Suppressor macrophage treated with lipopolysaccharide for 4 hours (primary cell): ENCODE results near the gene STX4.
A peak's percentile ranks its signal among the peaks of the same experiment; 100 is the strongest.

Source experiments
- DNase-seq: peaks from one replicate; pipeline ENCODE4 v3.0.0-alpha.2; 2020

Gene STX4

DNA sequence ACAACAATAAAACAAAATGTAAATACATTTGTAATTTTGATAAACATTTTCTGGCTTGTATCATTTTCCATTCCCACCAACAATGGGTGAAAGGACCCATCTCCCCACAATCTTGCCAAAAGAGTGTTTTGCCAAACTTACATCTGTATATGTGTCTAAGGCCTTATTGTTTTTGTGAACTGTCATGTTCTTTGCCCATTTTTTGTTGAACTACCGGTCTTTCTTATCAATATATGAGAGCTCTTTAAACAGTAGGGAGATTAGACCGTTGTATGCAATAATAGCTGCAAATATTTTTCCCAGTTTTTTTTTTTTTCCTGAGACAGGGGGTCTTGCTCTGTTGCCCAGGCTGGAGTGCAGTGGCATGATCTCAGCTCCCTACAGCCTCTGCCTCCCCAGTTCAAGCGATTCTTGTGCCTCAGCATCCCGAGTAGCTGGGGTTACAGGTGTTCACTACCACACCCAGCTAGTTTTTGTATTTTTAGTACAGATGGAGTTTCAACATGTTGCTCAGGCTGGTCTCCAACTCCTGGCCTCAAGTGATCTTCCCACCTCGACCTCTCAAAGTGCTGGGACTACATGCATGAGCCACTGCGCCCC lies 9.6 kb upstream of the STX4 start:
- DNase-seq = no peak

DNA sequence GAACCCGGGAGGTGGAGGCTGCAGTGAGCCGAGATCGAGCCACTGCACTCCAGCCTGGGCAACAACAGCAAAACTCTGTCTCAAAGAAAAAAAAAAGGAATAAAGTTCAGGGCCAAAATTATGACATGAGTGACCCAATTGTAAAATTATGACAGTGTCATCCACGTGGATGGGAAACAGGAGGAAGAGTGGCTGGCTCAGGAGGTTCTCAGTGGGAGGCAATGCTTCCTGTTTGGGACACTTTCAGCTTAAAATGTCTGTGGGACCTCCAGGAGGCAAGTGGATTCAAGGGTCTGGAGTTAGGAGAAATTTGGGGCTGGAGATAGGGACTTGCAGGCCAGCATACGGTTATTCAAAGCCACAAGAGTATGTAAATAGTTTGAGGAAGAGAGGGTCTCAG lies 8.0 kb upstream of the STX4 start:
- DNase-seq = peak; percentile 77

DNA sequence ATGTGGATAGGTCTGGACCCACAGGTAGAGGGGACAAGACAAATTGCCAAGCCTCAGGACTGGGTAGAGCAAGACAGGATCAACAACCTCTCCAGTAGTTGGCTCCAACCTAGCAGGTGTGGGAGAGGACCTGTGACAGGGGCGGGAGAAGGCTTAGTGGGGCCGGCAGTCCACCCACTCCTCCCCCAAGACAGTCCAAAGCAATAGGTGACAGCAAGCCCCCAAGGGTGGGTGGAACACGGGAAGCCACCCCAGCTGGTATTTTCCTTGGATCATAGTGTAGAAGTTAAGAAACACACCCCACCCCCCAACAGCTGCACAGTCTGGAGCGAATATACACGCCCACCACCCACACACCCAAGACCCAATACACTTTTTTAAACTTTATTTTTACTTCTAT lies 4.1 kb upstream of the STX4 start:
- DNase-seq = no peak

DNA sequence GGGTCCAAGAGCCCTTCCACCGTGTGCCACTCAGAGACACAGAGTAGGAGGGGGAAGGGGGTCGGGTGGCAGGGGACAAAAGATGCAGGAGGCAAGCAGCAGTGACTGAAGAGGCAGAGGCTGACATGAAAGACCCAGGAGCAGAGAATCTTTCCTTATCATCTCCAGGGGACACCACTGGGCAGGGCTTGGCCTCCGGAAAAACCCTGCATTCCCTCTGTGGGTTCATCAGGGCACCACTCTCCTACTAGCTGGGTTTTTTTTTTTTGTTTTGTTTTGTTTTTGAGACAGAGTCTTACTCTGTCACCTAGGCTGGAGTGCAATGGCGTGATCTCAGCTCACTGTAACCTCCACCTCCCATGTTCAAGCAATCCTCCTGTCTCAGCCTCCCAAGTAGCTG lies 2.1 kb upstream of the STX4 start:
- no peak for DNase-seq

DNA sequence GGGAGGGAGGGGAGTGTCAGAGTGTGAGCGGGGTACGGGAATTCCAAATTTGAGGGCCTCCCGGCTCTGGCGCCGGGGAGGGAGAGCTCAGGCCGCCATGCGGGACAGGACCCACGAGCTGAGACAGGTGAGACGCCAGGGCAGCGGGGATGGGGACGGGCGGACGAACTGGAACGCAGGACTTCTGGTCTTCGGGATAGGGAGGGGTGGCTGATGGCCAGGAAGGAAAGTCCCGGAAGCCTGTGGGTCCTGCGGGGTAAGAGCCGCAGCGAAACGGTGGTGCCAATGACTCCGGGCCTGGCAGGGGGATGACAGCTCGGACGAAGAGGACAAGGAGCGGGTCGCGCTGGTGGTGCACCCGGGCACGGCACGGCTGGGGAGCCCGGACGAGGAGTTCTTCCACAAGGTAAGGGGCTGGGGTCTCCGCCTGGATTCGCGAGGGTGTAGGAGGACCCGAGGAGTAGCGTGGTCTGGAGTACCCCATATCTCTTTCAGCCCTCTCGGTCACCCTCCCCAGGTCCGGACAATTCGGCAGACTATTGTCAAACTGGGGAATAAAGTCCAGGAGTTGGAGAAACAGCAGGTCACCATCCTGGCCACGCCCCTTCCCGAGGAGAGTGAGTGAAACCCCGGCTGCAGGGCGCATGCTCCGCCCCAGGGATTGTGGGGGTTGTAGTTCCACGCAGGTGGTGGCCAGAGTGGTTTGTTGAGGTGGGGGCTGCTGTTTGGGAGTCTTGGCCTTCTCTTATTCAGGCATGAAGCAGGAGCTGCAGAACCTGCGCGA lies 543 bp downstream of the STX4 start:
- peak; percentile 92 for DNase-seq

DNA sequence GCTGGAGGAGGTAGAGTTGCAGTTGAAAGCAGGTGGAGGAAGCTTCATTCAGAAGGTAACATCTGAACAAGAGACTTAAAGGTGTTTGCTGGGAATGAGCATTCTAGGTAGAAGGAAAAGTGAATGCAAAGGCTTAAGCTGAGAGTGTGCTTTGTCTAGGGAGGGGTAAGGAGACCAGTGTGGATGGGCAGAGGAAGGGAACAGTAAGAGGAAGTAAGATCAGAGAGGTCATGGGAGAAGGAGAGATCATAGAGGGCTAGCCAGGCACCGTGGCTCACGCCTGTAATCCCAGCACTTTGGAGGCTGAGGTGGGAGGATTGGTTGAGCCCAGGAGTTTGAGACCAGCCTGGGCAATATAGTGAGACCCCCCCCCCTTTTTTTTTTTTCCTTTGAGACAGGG lies 3.3 kb downstream of the STX4 start:
- DNase-seq = peak; percentile 70

DNA sequence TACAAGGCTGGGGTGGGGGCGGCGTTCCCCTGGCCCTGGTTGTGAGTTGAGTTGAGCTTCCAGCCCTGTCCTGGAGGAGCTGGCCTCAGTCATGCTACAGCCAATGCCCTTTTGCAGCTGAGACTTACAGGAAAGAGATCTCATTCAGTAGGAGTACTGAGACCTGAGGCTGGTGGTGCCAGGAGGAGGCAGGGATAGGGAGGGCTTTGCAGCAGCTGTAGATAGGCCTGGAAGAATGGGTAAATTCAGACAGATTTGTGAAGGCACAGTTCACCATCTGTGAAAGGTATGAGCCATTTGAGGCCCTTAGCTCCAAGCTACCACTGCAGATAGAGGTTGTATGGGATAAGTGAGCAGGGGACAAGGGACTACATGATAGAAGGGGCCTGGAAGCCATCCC lies 5.6 kb downstream of the STX4 start:
- no peak for DNase-seq

DNA sequence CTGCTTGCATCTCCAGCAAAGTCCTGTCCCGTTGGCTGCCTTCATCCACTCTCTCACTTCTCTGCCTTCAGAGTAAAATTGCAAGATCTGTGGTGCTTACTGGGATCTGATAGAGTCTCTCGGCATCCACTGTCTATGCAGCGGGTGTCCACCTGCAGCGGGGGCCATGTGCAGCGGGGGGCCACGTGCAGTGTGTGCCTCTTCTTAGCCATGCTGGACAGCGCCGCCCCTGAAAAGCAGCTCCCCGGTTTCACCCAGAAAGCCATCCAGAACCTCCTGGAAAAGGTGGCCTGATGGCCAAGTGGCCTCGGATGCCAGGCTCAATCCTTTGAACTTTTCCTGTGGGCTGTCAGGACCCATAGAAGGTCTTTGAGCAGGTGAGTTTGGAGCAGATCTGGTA lies 9.5 kb downstream of the STX4 start:
- no peak for DNase-seq

DNA sequence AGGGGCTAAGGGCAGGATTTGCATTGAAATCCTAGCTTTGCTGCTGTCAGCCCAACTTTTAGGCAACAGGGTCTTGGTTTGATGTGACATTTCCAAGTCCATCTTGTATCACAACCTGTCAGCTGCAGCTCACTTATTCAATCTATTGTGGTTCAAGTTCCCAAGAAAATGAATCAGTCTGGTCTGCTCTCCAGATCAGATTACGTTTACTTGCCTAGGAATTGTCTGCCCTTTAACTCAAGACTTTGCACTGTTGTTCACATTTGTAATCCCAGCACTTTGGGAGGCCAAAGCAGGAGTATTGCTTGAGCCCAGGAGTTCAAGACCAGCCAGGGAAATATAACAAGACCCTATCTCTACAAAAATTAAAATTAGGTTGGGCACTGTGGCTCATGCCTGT lies 10.0 kb downstream of the STX4 start:
- no peak for DNase-seq

DNA sequence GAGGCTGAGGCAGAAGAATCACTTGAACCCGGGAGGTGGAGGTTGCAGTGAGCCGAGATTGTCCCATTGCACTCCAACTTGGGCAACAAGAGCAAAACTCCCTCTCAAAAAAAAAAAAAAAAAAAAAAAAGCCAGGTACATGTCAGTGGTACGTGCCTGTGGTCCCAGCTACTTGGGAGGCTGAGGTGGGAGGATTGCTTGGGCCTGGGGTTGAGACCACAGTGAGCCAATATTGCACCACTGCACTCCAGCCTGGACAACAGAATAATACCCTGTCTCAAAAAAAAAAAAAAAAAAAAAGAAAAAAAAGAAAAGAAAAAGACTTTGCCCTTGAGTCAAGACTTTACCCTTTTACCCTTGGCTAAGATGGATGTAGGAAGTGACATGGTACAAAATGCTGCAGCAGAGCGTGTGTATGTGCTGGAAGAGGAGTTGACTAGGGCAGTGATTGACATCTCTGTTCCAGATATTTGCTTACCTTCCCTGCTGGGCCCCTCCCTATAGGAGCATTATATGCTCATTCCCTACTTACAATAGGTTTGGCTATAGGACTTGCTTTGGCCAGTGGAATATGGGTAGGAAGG lies 10.6 kb downstream of the STX4 start:
- no peak for DNase-seq

DNA sequence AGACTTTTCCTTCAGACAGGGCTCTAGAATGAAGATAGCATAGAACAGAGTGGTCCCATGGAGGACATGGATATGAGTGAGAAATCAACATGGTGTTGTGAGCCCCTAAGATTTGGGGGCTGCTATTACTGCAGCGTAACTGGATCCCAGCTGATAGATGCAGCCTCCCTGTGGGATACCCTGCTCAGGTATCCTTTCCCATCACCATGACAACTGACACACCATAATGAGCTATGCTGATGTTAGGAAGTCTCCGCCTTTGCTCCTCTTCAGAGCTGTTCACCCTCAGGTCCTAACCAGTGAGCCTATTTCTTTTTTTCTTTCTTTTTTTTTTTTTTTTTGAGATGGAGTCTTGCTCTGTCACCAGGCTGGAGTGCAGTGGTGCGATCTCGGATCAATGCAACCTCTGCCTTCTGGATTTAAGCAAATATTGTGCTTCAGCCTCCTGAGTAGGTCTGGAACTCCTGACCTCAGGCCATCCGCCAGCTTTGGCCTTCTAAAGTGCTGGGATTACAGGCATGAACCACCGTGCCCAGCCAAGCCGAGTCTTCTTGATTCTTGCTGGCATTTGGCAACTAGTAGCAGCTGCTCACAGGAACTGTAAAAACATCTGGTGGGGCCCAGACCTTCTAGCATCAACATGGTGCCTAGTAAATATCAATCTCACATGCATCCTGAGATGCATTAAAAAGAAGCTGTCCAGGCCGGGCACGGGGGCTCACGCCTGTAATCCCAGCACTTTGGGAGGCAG lies 17.1 kb downstream of the STX4 start:
- no peak for DNase-seq

DNA sequence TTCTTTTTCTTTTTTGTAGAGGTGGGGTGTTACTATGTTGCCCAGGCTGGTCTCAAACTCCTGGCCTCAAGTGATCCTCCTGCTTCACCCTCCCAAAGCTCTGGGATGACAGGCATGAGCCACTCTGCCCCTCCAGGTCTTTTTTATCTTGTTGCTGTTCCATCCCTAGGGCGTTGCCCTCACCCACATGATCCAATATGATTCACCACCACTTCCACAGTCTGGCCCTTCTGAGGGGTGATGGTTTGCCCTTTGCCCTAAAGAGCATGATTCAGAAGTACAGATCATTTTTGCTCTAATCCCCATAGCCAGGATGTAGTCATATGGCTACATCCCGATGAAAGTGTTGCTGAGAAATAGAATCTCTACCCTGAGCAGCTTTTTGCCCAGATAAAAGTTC lies 18.8 kb downstream of the STX4 start:
- peak; percentile 88 for DNase-seq

DNA sequence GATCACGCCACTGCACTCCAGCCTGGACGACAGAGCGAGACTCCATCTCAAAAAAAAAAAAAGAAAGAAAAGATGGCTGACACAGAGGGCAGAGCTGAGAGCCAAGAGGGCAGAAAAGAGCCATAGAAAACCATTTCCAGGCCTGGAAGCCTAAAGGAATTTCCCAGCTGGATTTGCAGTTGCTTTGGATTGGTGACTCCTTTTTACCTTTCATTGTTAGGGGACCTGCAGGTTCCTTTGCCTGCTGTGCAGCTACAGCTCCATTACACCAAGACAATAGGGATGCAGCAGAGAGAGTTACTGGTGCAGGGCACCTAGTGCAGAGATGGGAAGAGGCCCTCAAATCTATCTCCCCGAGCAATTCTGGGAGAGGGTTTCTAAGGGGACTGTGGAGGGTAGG lies 22.3 kb downstream of the STX4 start:
- DNase-seq = no peak

DNA sequence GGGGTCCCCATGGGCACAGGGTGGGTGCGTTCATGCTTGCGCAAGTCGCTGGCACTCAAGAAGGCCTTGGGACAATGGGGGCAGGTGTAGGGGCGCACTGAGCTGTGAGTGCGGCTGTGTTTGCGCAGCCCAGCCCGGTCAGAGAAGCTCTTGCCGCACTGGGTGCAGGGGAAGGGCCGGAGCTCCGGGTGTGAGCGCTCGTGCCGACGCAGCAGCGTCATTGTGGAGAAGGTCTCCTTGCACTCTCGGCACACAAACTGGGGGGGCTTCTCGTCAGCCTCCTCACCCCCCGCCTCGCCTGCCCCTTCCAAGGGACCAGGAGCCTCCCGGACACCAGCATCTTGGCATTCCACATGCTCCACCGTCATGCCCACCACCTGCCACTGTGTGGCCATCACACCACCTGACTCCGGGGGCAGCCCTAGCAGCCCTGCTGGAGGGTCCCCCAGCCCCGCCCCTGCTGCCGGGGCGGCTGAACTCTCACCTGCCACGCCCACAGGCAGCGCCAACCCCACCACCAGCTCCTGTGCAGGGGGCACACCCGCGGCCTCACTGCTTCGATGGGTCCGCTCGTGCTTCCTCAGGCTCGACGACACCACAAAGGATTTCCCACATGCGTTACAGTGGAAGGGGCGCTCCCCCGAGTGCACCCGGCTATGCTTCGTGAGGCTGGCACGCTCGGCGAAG lies 27.9 kb downstream of the STX4 start:
- DNase-seq = no peak

DNA sequence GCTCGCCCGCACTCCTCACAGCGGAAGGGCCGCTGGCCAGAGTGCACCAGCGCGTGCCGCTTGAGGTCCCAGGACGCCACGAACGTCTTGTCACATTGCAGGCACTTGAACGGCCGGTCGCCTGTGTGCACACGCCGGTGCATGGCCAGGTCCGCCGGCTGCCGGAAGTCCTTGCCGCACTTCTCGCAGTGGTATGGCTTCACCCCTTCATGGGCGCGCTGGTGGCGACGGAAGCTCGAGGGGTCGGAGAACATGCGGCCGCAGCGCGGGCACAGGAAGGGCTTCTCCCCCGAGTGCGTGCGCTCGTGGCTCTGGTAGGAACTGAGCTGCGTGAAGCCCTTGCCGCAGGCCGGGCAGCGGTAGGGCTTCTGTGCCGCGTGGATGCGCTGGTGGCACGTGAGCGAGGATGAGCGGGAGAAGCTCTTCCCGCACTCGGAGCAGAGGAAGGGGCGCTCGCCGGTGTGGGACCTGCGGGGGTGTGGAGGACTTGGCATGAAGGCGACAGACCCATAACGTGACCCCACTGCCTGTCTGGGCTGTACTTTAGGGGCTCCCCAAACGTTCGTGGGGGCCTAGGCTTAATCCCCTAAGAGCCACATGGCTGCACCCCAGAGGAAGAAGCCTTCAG lies 28.6 kb downstream of the STX4 start:
- DNase-seq = no peak

DNA sequence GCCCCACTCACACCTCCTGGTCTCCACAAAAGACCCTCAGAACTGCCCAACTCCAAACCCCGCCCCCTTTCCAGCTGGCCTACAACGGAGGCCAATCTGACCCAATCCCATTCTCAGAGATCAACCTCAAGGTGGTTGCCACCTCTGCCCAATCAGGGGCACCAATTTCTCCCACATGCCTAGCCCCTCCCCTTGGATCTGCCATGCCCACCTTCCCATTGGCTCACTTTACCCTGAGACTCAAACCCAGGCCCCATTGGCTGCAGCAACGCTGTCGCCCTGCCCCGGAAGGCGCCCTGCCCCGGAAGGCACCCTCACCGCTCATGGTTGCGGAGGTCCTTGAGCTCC lies 30.1 kb downstream of the STX4 start:
- DNase-seq = no peak

DNA sequence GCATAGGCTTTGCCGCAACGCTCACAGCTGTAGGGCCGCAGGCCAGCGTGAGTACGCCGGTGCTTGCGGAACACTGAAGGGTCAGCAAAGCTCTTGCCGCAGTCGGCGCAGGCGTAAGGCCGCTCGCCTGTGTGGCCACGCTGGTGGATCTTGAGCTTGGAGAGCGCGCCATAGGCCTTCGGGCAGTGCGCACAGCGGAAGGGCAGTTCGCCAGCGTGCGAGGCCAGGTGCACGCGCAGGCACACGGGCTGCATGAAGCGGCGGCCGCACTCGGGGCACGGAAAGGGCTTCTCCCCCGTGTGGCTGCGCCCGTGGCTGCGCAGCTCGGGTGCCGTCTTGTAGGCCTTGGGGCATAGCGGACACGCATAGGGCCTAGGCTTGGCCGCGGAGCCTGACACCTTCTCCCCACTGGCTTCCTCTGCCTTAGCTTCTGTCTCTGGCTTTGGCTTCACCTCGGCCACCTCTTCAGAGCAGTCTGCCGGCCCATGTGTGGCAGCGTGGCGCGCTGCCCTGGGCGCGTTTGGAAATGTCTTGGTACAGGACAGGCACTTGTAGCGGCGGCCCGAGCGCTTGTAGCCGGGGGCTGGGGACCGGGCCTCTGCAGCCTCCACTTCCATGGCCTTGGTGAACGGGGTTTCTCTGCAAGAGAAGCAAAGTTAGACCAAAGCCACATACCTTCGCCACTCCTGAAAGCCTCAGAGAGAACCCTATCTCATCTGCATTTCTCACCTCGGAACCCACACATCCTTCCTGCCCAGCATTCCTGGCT lies 30.7 kb downstream of the STX4 start:
- no peak for DNase-seq

DNA sequence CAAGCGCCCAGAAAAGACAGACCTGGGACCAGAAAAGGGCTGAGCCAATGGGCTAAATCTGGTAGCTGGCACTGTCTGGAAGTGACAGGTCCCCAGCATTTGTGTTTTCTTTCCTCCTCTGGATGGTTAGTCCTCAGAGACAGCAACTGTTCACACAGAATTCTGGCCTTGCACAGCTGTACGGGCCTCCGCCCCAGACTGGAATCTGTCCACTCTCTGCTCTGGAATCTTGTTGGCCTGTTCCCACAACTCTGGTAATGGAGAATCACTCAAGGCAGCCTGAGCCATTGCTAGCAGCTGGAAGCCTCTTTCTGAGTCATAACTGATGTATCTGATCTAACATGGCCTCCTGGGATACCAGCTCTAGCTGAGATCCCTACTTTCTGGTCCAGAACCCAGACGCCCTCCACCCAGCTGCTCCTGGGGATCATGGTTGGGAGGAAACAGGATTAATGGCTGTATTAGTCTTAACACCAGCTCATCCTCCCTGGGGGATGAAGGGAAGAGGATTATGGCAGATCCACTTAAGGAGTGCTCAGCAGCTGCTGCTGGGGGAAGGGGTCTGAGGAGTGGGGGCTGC lies 31.6 kb downstream of the STX4 start:
- no peak for DNase-seq

DNA sequence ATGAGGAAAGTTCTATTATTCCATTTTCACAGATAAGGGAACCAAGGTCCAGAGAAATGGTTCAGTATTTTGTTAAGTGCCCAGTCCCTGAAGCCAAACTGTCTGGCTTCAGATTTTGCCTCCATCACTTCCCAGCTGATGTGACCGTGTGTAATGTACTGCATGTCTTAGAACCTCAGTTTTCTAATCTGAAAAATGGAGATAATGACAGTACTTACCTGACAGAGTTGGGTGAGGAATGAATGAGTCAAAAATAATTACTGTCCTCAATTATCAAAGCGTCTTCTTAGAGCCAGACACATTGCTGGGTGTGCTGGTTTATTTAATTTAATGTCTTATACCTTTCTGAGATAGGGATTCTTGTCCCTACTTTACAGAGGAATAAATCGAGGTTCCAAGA lies 34.0 kb downstream of the STX4 start:
- no peak for DNase-seq

DNA sequence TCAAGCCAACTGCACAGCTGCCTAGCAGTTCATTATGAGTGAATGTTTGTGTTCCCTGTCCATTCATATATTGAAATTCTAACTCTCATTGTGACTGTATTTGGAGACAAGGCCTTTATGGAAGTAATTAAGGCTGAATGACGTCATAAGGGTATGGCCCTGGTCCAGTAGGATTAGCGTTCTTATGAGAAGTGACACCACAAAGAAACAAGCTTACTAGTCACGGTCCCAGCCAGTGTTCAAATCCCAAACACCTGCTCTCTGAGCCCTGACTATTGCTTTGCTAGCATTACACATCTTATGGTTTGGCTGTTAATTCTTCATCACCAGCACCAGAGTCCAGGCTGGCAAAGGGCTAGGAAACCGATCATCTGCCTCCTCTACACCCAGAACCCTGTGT lies 38.5 kb downstream of the STX4 start:
- peak; percentile 38 for DNase-seq

DNA sequence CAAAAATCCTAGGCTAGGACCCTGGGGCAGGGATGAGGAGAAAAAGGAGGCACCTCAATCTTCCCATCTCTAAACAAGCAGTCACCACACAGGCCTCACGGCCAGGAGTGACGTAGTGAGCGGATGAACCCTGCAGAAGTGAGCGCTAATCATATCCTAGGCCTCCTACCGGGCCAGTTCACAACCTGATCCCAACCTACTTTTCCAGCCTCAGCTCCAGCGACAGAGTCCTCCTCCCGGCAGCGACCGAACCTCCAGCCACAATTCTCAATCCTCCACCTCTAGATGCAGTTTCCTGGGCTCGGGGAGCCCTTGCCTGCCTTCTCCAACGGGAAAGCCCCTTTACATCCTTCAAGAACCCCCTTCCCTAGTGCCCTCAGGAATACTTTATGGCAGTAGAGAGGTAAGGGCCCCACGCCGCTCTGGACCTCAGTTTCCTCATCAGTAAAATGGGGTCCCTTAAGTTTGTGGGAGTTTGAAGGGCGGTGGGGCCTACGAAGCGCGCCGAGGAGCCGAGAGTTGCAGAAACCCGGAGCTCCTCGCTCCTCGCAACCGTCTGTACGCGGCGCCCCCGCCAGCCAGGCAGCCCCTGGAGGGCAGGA lies 39.3 kb downstream of the STX4 start:
- peak; percentile 28 for DNase-seq
